ENCODE measurements around the gene GNB1L. TPM values are rescaled to one million over a fixed set of nuclear protein-coding genes. Genes with fewer than 3 reads are reported as not detected.

The GNB1L gene
- total and polyA plus RNA-seq, 4 donors, result 4.5 to 9.3 (median 6.7) TPM

DNA sequence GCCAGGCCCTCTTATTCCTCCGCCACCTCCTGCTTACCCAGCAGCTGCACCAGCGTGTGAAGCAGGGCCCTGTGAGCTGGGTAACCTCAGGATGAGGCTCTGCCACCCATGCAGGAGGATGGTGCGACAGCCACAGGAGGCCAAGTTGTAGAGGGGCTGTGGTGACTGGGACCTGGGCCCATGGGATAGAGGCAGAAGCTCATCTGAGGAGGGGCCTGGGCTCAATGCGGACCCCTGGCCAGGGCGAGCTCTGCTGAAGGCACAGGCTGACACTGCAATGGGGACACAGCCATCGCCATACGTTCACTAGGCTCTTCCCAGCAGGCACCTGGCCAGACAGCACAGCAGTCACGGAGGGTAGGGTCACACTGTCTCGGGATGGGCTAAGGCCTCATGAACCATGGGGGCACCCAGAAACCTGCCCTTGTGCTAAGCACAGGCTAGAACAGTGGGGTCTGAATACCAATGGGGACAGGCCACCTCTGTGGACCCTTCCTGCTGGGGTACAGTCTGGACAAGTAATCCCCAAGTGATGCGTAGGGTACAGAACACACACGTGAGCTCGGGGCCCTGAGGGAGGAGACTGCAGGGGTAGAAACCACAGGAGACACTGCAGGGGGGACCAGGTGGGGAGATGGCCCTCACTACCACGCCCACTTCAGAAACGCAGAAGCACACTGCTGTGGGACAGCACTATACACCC, 35.3 kb downstream of the GNB1L start:
- WGBS, 2 donors, result 93 to 95% methylated on average over 14 of the region's 14 CpGs
- no peak overlapping the region for H3K27ac ChIP-seq (ENCODE audit: low read depth in 1 of 2, low read length in 1 of 2)
- ATAC-seq (ENCODE audit: insufficient read depth, low FRiP score) (no peak), DNase-seq (no peak)
- no peak overlapping the region for H3K9ac ChIP-seq (ENCODE audit: insufficient read depth in 1 of 2, low read length in 2 of 2)
- H3K4me3 ChIP-seq, result no peak overlapping the region
- H3K27me3 ChIP-seq (ENCODE audit: control insufficient read depth in 3 of 3, insufficient read depth in 3 of 3, low read length in 2 of 3), result no peaks in the 10 kb centered on the region
- no peak for TF ChIP-seq CTCF (IDR thresholded peaks at IDR 0.05; ENCODE audit: control extremely low read depth, extremely low read depth)
- no peaks in the 10 kb centered on the region for H3K9me3 ChIP-seq (ENCODE audit: control insufficient read depth in 4 of 4, insufficient read depth in 3 of 4, low read length in 3 of 4)
- peaks cover 0 to 31% (median 0%) of the 10 kb centered on the region in 5 donors for H3K4me1 ChIP-seq (ENCODE audit: control insufficient read depth in 5 of 5, insufficient read depth in 5 of 5, low read length in 5 of 5)
- H3K36me3 ChIP-seq (ENCODE audit: control insufficient read depth in 4 of 4, insufficient read depth in 4 of 4, low read length in 4 of 4), result peaks cover 0 to 3% (median 0%) of the 10 kb centered on the region in 4 donors

- Histone ChIP-seq H3K27me3 (ENCODE audit: control insufficient read depth in 3 of 3, insufficient read depth in 3 of 3, low read length in 2 of 3) (no peaks in the 10 kb centered on the region), H3K27ac (ENCODE audit: low read depth in 1 of 2, low read length in 1 of 2) (no peak overlapping the region), H3K9me3 (ENCODE audit: control insufficient read depth in 4 of 4, insufficient read depth in 3 of 4, low read length in 3 of 4) (no peaks in the 10 kb centered on the region), H3K9ac (ENCODE audit: insufficient read depth in 1 of 2, low read length in 2 of 2) (no peak overlapping the region), H3K4me1 (ENCODE audit: control insufficient read depth in 5 of 5, insufficient read depth in 5 of 5, low read length in 5 of 5) (peaks cover 0 to 28% (median 0%) of the 10 kb centered on the region in 5 donors), H3K36me3 (ENCODE audit: control insufficient read depth in 4 of 4, insufficient read depth in 4 of 4, low read length in 4 of 4) (peaks cover 0 to 3% (median 0%) of the 10 kb centered on the region in 4 donors), H3K4me3 (no peak overlapping the region)
- TF ChIP-seq CTCF (IDR thresholded peaks at IDR 0.05; ENCODE audit: control extremely low read depth, extremely low read depth), result no peak
- 92 to 93% methylated on average over 15 to 17 of the region's 17 CpGs for WGBS, 2 donors
- ATAC-seq (ENCODE audit: insufficient read depth, low FRiP score) (no peak), DNase-seq (no peak)
Measured at GRCh38 chr22:19818324-19819207, 36.1 kb downstream of the GNB1L start.

GRCh38 chr22:19816372-19817119, 38.1 kb downstream of the GNB1L start:
- Histone ChIP-seq H3K4me3 (no peak overlapping the region), H3K4me1 (ENCODE audit: control insufficient read depth in 5 of 5, insufficient read depth in 5 of 5, low read length in 5 of 5) (peaks cover 0 to 23% (median 0%) of the 10 kb centered on the region in 5 donors), H3K27me3 (ENCODE audit: control insufficient read depth in 3 of 3, insufficient read depth in 3 of 3, low read length in 2 of 3) (no peaks in the 10 kb centered on the region), H3K27ac (ENCODE audit: low read depth in 1 of 2, low read length in 1 of 2) (no peak overlapping the region), H3K36me3 (ENCODE audit: control insufficient read depth in 4 of 4, insufficient read depth in 4 of 4, low read length in 4 of 4) (peaks cover 0 to 3% (median 0%) of the 10 kb centered on the region in 4 donors), H3K9ac (ENCODE audit: insufficient read depth in 1 of 2, low read length in 2 of 2) (no peak overlapping the region), H3K9me3 (ENCODE audit: control insufficient read depth in 4 of 4, insufficient read depth in 3 of 4, low read length in 3 of 4) (no peaks in the 10 kb centered on the region)
- no peak for ATAC-seq (ENCODE audit: insufficient read depth, low FRiP score)
- 95% methylated on average over 14 of the region's 14 CpGs for WGBS, 2 donors
- no peak for TF ChIP-seq CTCF (IDR thresholded peaks at IDR 0.05; ENCODE audit: control extremely low read depth, extremely low read depth)
- DNase-seq, result no peak
